LoVo (cell line): ENCODE results near the gene KLHL40.
"Not testable (repeated sequence)": the region's sequence is repeated elsewhere in the genome, so short reads cannot be mapped to it uniquely, and the experiment has no call there.

ENCODE experiments used
- DNase-seq: peaks from one replicate; pipeline ENCODE4 v3.0.0-alpha.2; 2016; ENCODE audit warnings: low spot score

The KLHL40 gene

GRCh38 chr3:42705058-42705767 is 19.9 kb downstream of the KLHL40 start:
- no peak for DNase-seq

DNA sequence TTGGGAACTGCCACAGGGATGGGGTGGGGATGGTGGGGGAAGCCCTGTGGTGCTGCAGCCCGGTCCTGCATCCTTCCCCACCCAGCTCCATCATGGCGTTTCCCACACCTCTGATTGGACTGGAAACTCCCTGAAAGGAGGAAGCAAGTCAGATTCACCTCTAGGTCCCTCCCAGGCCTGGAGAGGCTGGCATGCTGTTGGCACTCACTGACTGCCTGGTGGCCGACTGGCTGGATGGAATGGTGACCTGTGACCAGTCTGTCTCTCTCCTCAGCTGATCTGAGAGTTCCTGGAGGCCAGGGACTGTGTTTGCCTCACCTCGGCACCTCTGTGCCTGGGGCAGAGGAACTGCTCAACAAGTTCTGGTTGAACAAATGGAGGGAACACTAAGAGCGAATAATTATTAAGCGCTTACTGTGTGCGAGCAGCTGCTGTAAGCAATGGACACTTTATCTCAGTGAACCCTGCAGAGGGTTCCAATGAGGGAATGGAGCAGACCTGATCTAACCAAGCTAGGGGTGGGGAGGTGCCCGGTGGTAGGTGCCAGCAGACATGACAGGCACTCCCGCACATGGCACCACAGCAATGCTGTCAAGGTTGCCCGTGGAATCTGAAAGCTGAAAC is 20.7 kb downstream of the KLHL40 start:
- DNase-seq, result no peak

GRCh38 chr3:42706721-42707619 is 21.6 kb downstream of the KLHL40 start:
- DNase-seq, result no peak

DNA sequence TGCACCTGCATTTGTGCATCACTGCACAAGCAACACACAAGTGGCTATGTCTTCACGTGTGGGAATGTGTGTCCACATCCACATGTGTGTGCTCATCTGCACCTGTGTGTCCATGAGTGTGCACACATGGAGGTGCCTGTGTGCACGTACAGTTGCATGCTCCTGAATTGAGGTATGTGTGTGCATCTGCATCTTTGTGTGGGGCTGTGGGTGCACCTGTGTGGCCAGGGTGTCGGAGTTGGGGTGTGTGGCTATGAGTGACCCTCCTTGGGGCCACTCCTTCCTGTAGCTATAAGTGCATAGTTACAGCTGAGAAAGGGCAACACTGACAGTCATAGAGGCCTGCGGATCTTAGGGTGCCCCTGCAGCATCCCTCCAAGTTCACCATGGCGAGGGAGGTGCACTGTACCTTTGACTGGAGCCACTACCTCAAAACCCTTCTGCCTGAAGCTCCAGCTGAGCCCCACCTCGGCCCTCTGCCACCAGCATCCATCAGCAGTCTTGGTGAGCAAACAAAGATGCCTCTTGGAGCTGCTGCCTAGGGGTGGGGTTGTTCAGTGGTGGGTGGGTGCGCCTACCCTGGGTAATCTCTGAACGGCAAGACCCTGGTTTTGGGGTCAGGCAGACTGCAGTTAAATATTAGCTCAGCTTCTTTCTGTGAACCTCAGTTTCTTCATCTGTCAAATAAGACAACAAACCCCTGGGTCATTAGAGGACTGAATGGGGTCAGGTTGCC is 22.5 kb downstream of the KLHL40 start:
- DNase-seq, result no peak

DNA sequence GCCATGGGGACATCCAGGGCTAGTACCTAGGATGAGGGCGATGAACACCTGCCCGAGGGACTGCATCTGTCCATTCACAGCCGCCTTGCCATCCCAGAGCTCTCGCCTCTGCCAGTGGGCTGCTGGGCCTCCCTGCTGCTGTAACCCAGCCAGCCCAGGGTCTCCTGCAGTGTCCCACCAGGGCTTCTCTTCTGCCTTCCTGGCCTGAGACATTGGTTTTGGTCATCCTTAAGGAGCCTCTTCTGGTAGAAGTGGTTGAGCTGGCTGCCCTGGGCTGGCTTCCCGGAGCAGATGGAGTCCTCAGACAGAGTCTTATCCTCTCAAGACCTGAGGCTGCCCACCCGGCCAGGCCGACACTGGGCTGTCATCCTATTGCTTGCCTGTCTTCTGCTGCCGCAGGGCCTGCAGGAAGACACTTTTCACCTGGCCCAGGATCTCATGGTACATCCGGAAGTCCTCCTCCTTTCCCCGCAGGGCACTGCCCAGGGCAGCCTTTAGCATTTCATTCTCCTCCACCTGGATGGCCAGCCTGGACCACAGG is 23.3 kb downstream of the KLHL40 start:
- no peak for DNase-seq

GRCh38 chr3:42709621-42710020 is 24.3 kb downstream of the KLHL40 start:
- no peak for DNase-seq

DNA sequence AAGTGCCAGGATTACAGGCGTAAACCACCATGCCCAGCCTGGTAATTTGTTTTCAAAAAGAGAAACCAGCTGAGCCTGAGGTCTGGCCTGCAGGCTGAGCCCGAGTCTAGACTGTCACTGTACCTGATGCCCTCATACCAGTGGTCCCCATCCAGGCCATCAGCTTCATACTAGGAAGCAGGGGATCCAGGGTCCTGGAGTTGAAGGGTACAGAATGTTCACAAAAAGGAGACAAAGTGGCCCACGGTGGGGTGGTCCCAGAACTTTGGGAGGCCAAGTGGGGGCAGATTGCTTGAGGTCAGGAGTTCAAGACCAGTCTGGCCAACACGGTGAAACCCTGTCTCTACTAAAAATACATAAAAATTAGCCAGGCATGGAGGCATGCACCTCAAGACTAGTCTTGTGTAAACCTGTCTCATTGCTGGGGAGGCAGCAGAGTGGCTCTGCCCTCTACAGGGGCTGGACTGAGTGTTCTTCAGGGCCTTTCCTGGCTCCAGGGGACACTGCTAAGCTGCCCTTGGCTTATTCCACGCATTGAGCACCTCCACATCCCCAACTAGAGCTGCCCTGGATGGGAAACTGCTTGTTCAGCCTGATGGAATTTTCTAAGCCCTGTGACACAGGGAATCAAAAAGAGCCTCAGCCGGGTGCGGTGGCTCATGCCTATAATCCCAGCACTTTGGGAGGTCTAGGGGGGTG is 25.1 kb downstream of the KLHL40 start:
- DNase-seq, result no peak

GRCh38 chr3:42711491-42712343 is 26.4 kb downstream of the KLHL40 start:
- DNase-seq, result no peak

DNA sequence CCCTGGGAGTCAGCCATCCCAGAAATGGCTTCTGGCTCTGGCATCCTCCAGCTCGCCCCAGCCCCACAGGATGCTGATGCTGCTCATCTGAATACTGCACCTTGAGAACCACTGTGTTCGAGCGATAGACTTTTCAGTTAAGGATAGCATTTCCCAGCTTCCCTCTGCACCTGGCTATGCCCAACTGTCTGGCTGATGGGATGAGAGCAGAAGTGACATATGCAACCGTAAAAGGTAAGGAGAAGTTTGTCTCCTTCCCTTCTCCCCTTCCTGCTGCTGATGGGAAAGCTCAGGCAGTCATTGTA is 27.0 kb downstream of the KLHL40 start:
- DNase-seq, result no peak

DNA sequence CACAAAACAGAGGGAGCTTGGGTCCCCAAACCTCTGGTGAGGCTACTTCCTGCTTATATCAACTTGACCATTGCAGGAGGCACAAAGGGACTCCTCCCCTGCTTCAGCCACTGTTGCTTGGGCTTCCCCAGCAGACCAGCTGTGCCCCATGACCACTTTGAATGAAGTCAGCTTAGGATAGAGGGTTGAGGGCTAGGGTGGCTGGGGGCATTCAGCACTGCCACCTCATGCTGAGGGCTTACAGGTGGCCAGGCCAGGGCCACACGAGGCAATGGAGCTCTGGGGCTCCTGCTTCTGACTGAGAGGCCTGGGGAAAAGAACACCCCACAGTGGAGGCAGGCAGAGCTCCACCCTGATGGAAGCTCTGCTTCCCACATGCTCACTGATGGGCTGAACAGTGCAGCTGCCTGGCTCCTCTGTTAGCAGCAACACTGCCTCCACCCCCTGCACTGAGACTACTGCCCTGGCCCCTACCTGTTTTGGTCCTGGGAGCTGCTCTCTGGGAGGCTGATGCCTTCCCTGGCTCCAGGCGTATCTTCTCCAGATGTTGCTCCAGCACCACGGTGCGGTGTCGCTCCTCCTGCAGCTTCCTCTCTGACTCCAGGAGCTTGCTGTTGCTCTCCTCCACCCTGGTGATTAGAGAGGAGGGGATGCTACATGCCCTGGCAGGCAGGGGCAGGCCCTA is 27.5 kb downstream of the KLHL40 start:
- no peak for DNase-seq

- no peak for DNase-seq
Observed at GRCh38 chr3:42713747-42714146, 28.4 kb downstream of the KLHL40 start.

DNA sequence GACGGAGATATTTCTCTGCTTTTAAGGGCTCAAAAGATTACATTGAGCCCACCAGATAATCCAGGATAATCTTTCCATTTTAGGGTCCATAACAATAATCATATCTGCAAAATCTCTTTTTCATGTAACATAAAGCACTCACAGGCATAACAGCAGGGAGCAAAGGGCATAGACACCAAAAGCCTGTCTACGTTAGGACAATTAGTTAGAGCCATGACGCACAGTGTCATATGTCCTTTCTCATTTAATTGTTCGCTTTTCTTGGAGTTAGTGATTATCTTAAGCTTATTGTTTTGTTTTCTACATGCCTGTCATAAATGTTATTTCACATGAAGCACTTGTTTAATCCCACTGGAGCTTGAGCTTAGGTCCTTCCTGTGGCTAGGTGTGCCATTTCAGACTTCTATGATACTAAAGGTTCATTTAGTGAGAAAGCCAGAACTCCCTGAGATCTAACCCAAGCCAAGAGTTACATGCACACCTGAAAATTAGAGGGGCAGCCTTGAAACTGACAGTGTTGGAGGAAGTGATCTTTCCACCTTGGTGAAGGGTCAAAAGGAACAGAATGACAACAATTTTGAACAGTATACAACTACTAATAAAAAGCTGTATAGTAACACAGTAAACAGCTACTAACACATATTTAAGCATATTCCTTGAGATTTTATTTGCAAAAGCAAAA is 29.0 kb downstream of the KLHL40 start:
- no peak for DNase-seq

- DNase-seq, result no peak
Observed at GRCh38 chr3:42717306-42717705, 32.0 kb downstream of the KLHL40 start.

- DNase-seq, result no peak
Observed at GRCh38 chr3:42718338-42718737, 33.0 kb downstream of the KLHL40 start.

DNA sequence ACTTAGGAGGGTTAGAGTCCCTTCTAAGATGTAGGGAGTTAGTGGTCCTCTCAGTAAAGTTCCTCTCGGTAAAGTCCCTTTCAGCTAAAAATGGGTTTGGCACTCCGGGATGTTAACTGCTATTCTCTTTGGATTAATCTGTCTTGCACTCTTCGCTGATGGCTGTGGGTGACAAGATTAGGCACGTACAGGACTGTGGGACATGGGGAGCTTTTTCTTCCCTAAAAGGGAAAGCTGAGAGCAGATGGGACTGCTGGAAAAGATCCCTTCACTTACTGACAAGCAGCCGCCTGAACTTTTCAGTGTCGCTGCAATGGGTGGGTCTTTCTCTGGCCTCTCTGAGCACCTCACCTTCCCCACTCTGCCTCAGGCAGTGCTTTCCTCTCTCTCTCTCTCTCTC is 33.7 kb downstream of the KLHL40 start:
- no peak for DNase-seq

DNA sequence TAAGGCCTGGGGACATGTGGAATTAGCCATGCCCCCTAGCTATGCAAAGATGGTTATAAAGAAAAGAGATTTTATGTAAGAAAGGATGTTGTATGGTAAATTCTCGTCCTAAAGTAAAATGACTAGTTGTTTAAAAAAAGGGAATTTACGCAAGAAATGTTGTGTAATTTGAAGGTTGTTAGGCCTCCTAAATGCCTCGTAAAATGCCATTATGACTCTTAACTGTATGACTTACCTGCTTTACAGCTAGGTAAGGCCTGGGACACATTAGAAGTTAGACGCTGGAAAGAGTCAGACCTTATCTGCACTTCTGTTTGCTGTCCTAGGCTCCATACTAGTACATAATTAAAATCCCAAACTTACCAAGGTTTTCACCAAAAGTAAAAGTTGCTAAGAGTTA is 34.8 kb downstream of the KLHL40 start:
- DNase-seq, result no peak

GRCh38 chr3:42721690-42722089 is 36.4 kb downstream of the KLHL40 start:
- no peak for DNase-seq

GRCh38 chr3:42722442-42722841 is 37.1 kb downstream of the KLHL40 start:
- not testable (repeated sequence) for DNase-seq

- DNase-seq, result no peak
Observed at GRCh38 chr3:42723219-42723618, 37.9 kb downstream of the KLHL40 start.
